B cell (primary cell): ENCODE measurements around the gene HELB. TPM values are rescaled to one million over a fixed set of nuclear protein-coding genes. Genes with fewer than 3 reads are reported as not detected.

Experiments
- ATAC-seq: fragments of 200-7000 bp; cut with Tn5 transposase; one replicate; pipeline ENCODE4 v1.10.0; 2021; ENCODE audit warnings: low read depth, mild to moderate bottlenecking, moderate number of reproducible peaks, moderate library complexity
- CTCF ChIA-PET: fragments of 350-600 bp; sonication (Branson Sonifier 250); formaldehyde crosslinking; loops from one replicate; lab custom pipeline; 2021; ENCODE audit warnings: antibody characterized with exemption, inconsistent platforms; lab: Charles Lee
- POLR2A ChIA-PET: fragments of 350-600 bp; sonication (Branson Sonifier 250); formaldehyde crosslinking; loops from one replicate; lab custom pipeline; 2021; ENCODE audit warnings: antibody characterized with exemption; lab: Charles Lee
- DNase-seq: peaks from one replicate; pipeline ENCODE4 v3.0.0; 2013
- H2AFZ ChIP-seq: 2 replicates; pipeline ENCODE4 v1.6.1; 2012; ENCODE audit warnings: mild to moderate bottlenecking, low read depth, low read length; ENCODE audit not compliant: insufficient read depth, poor library complexity, severe bottlenecking
- H3K27ac ChIP-seq, 2 donors: 1 replicate in 1 of 2; 2 replicates in 1 of 2; pipeline ENCODE4 v1.5.1; 2012 to 2013; ENCODE audit warnings: low read length in 2 of 2, mild to moderate bottlenecking in 2 of 2, moderate library complexity in 1 of 2
- H3K27me3 ChIP-seq, 4 experiments: fragments of 200-600 bp in 1 of 4; sonication (generic) in 1 of 4; replicated peaks in 1 of 4; 1 replicate in 2 of 4; 2 replicates in 2 of 4; pipeline versions ENCODE4 v1.6.1 to v1.7.0; 2013 to 2016; ENCODE audit warnings: low read length in 3 of 4, mild to moderate bottlenecking in 2 of 4, mixed read lengths in 1 of 4, moderate library complexity in 1 of 4; ENCODE audit not compliant: insufficient read depth in 4 of 4, control insufficient read depth in 3 of 4; ENCODE audit errors: control extremely low read depth in 1 of 4
- H3K36me3 ChIP-seq, 2 experiments: replicated peaks in 1 of 2; 1 replicate in 1 of 2; 2 replicates in 1 of 2; pipeline versions ENCODE4 v1.6.1 to v1.7.1; 2013; ENCODE audit warnings: low read length in 1 of 2; ENCODE audit not compliant: insufficient read depth in 2 of 2, control insufficient read depth in 1 of 2; ENCODE audit errors: control extremely low read depth in 1 of 2, extremely low read depth in 1 of 2
- H3K4me1 ChIP-seq, 2 donors: fragments of 200-600 bp in 1 of 2; sonication (generic) in 1 of 2; 1 replicate in 1 of 2; 2 replicates in 1 of 2; pipeline versions ENCODE4 v1.5.1 to v1.6.1; 2013 to 2017; ENCODE audit warnings: low read length in 2 of 2; ENCODE audit not compliant: control insufficient read depth in 2 of 2, insufficient read depth in 2 of 2
- H3K4me2 ChIP-seq: replicated peaks from 2 replicates; pipeline ENCODE3; 2012; ENCODE audit warnings: mild to moderate bottlenecking, low read depth, low read length; ENCODE audit not compliant: poor library complexity, severe bottlenecking
- H3K4me3 ChIP-seq, 5 experiments: fragments of 200-600 bp in 1 of 5; sonication (generic) in 1 of 5; 1 replicate in 3 of 5; 2 replicates in 2 of 5; pipeline versions ENCODE4 v1.5.1 to v1.7.0; 2011 to 2016; ENCODE audit warnings: low read length in 4 of 5, mild to moderate bottlenecking in 4 of 5, low read depth in 2 of 5, control low read depth in 1 of 5, moderate library complexity in 1 of 5; ENCODE audit not compliant: insufficient read depth in 1 of 5; ENCODE audit errors: control extremely low read depth in 1 of 5, extremely low read depth in 1 of 5
- H3K79me2 ChIP-seq: fragments of 200-600 bp; sonication (generic); one replicate; pipeline ENCODE4 v1.6.0; 2016; ENCODE audit warnings: low read length; ENCODE audit not compliant: control insufficient read depth, insufficient read depth
- H3K9ac ChIP-seq: fragments of 200-600 bp; sonication (generic); 2 replicates; pipeline ENCODE4 v1.6.1; 2017; ENCODE audit warnings: mild to moderate bottlenecking, low read length, moderate library complexity
- H3K9me3 ChIP-seq, 3 donors: one replicate each; pipeline versions ENCODE4 v1.6.1 to v1.7.1; 2013; ENCODE audit warnings: low read length in 2 of 3; ENCODE audit not compliant: control insufficient read depth in 2 of 3, insufficient read depth in 1 of 3; ENCODE audit errors: control extremely low read depth in 1 of 3
- H4K20me1 ChIP-seq: 2 replicates; pipeline ENCODE4 v1.6.0; 2012; ENCODE audit warnings: mild to moderate bottlenecking, low read length; ENCODE audit not compliant: insufficient read depth, control insufficient read depth, poor library complexity, severe bottlenecking
- H3K27ac Mint-ChIP-seq: one replicate; pipeline ENCODE4 v1.8.0; 2021; ENCODE audit warnings: mixed read lengths
- H3K27me3 Mint-ChIP-seq: one replicate; pipeline ENCODE4 v1.8.0; 2021; ENCODE audit warnings: mixed read lengths
- H3K4me1 Mint-ChIP-seq: one replicate; pipeline ENCODE4 v1.8.0; 2021; ENCODE audit warnings: mixed read lengths
- H3K4me3 Mint-ChIP-seq: one replicate; pipeline ENCODE4 v1.8.0; 2021; ENCODE audit warnings: mixed read lengths
- H3K9me3 Mint-ChIP-seq: one replicate; pipeline ENCODE4 v1.8.0; 2022; ENCODE audit warnings: mixed read lengths; ENCODE audit not compliant: insufficient read depth
- EZH2 ChIP-seq: IDR thresholded peaks from 2 replicates; pipeline ENCODE4 v1.6.1; 2012; ENCODE audit warnings: borderline replicate concordance, low read depth, mild to moderate bottlenecking, moderate library complexity, low read length; ENCODE audit not compliant: insufficient read depth, poor library complexity, severe bottlenecking
- WGBS: methylation state at CpG from one replicate; pipeline ENCODE4 v1.1.5; 2013; ENCODE audit warnings: missing lambda C conversion rate; ENCODE audit not compliant: insufficient coverage; 5-methylcytosine and 5-hydroxymethylcytosine counted together
- intact Hi-C: fragments of 100-400 bp; cut with micrococcal nuclease; formaldehyde crosslinking; loops from one replicate; pipeline ENCODE4 v1.10.0; 2022
- polyA plus RNA-seq: library from polyadenylated mRNA; depleted of rRNA; stranded (reverse); fragments of >200 nt; gene quantifications from 2 replicates; pipeline ENCODE4 v1.2.3, GENCODE V29; 2012
- total RNA-seq, 2 donors: library from RNA; stranded (reverse); fragments of 120-200 nt in 1 of 2; gene quantifications; 1 replicate in 1 of 2; 2 replicates in 1 of 2; pipeline versions ENCODE4 v1.2.3 to v1.2.4, GENCODE V29; 2013 to 2022
- TF ChIP-seq, protein P1 (sequence below): fragments of 200-600 bp; IDR thresholded peaks from one replicate; pipeline ENCODE4 v1.8.0; 2022; ENCODE audit warnings: antibody characterized with exemption, mild to moderate bottlenecking

The HELB gene
- total and polyA plus RNA-seq, 2 donors (not counting 1 experiment from before 2014, with no cell fraction given), result 2.4 to 10.0 TPM

- H3K4me3 Mint-ChIP-seq, result no peak overlapping the region
- H3K9me3 Mint-ChIP-seq, result no peaks in the 10 kb centered on the region
- WGBS, result no CpG with 5 or more reads among the region's 1 CpG
- Histone ChIP-seq H3K79me2 (no peaks in the 10 kb centered on the region), H3K4me2 (no peak overlapping the region), H3K9me3 (no peaks in the 10 kb centered on the region), H3K36me3 (no peaks in the 10 kb centered on the region), H3K9ac (no peak overlapping the region), H4K20me1 (no peaks in the 10 kb centered on the region), H3K4me3 (no peak overlapping the region), H3K27me3 (no peaks in the 10 kb centered on the region), H3K27ac (no peak overlapping the region), H3K4me1 (peaks cover 0 to 5% of the 10 kb centered on the region in 2 donors), H2AFZ (no peak overlapping the region)
- ChIA-PET CTCF (interaction anchor here (7.7 kb wide), 1 partner anchor 421 kb away, joined by 106 read pairs; no protein-coding TSS in a partner anchor), POLR2A (no interaction called here)
- intact Hi-C loops, result no loop called here
- H3K27me3 Mint-ChIP-seq, result peaks cover 5% of the 10 kb centered on the region
- no peaks in the 10 kb centered on the region for H3K4me1 Mint-ChIP-seq
- no peak for DNase-seq
- no peak for ATAC-seq
- TF ChIP-seq EZH2, result no peak
- TF ChIP-seq, protein P1, sequence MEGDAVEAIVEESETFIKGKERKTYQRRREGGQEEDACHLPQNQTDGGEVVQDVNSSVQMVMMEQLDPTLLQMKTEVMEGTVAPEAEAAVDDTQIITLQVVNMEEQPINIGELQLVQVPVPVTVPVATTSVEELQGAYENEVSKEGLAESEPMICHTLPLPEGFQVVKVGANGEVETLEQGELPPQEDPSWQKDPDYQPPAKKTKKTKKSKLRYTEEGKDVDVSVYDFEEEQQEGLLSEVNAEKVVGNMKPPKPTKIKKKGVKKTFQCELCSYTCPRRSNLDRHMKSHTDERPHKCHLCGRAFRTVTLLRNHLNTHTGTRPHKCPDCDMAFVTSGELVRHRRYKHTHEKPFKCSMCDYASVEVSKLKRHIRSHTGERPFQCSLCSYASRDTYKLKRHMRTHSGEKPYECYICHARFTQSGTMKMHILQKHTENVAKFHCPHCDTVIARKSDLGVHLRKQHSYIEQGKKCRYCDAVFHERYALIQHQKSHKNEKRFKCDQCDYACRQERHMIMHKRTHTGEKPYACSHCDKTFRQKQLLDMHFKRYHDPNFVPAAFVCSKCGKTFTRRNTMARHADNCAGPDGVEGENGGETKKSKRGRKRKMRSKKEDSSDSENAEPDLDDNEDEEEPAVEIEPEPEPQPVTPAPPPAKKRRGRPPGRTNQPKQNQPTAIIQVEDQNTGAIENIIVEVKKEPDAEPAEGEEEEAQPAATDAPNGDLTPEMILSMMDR, result no peak
- no peak overlapping the region for H3K27ac Mint-ChIP-seq
Measured at GRCh38 chr12:66273147-66273546, 29.1 kb upstream of the HELB start.

DNA sequence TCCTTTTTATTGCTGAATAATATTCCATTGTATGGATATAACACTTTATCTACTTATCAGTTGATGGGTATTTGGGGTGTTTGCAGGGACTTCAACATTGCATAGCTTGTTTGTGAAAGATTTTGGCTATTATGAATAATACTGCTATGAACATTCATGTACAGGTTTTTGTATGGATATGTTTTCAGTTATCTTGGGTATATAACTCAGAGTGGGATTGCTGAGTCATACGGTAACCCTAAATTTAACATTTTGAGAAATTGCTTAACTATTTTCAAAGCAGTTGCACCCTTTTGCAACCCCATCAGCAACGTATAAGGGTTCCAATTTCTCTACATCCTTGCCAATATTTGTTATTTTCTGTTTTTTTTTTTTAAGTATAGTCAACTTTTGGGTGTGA, 27.3 kb upstream of the HELB start:
- no peaks in the 10 kb centered on the region for H3K9me3 Mint-ChIP-seq
- no peak overlapping the region for H3K27ac Mint-ChIP-seq
- no peak overlapping the region for H3K4me2 ChIP-seq
- peaks cover 12% of the 10 kb centered on the region for H3K27me3 Mint-ChIP-seq
- no peaks in the 10 kb centered on the region for H3K4me1 Mint-ChIP-seq
- no peak overlapping the region for H3K4me3 Mint-ChIP-seq
- H3K36me3 ChIP-seq, result no peaks in the 10 kb centered on the region
- no peak overlapping the region for H3K9ac ChIP-seq
- no peak overlapping the region for H3K27ac ChIP-seq
- H3K9me3 ChIP-seq, result no peaks in the 10 kb centered on the region
- ATAC-seq (no peak), DNase-seq (no peak)
- no peak for TF ChIP-seq EZH2
- TF ChIP-seq, protein P1, result no peak
- no peaks in the 10 kb centered on the region for H4K20me1 ChIP-seq
- intact Hi-C loops, result no loop called here
- H3K4me1 ChIP-seq, result no peaks in the 10 kb centered on the region
- peaks cover 0 to 3% (median 0%) of the 10 kb centered on the region in 4 experiments for H3K27me3 ChIP-seq
- ChIA-PET CTCF (interaction anchor here (0.6 kb wide), 1 partner anchor 420 kb away, joined by 3 read pairs; no protein-coding TSS in a partner anchor), POLR2A (no interaction called here)
- H3K4me3 ChIP-seq, result no peak overlapping the region
- H2AFZ ChIP-seq, result no peak overlapping the region
- no CpG with 5 or more reads among the region's 2 CpGs for WGBS
- no peaks in the 10 kb centered on the region for H3K79me2 ChIP-seq
